ENCODE data around the gene NHERF1.

NHERF1 gene

DNA sequence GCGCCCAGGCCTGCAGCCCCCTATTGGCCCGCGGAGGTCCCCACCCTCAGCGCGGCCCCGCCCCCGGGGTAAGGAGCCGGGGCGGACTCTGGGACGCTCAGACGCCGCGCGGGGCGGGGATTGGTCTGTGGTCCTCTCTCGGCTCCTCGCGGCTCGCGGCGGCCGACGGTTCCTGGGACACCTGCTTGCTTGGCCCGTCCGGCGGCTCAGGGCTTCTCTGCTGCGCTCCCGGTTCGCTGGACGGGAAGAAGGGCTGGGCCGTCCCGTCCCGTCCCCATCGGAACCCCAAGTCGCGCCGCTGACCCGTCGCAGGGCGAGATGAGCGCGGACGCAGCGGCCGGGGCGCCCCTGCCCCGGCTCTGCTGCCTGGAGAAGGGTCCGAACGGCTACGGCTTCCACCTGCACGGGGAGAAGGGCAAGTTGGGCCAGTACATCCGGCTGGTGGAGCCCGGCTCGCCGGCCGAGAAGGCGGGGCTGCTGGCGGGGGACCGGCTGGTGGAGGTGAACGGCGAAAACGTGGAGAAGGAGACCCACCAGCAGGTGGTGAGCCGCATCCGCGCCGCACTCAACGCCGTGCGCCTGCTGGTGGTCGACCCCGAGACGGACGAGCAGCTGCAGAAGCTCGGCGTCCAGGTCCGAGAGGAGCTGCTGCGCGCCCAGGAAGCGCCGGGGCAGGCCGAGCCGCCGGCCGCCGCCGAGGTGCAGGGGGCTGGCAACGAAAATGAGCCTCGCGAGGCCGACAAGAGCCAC lies at the start of gene NHERF1:
Gene NHERF1, plus strand, starts transcription at position 100 of the 750 bp plus-strand sequence. Its CDS starts 219 bp downstream, at position 319.
- DNase-seq (ENCODE audit: low read depth): peak; percentile 85

DNA sequence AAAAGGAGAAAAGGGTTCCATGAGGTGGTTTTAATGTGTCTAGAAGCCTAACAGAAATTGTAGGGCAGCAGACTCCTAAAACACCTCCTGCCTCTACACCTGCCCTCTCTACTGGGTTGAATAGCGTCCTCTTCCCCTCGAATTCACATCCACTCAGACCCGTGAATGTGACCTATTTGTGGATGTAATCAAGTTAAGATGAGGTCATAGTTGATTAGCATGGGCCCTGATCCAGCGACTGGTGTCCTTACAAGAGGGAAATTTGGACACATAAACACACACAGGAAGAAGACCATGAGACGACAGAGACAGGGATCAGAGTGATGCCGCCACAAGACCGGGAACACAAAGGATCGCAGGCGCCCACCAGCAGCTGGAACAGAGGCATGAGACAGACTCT lies 49.2 kb upstream of the NHERF1 start:
- DNase-seq (ENCODE audit: low read depth): no peak

DNA sequence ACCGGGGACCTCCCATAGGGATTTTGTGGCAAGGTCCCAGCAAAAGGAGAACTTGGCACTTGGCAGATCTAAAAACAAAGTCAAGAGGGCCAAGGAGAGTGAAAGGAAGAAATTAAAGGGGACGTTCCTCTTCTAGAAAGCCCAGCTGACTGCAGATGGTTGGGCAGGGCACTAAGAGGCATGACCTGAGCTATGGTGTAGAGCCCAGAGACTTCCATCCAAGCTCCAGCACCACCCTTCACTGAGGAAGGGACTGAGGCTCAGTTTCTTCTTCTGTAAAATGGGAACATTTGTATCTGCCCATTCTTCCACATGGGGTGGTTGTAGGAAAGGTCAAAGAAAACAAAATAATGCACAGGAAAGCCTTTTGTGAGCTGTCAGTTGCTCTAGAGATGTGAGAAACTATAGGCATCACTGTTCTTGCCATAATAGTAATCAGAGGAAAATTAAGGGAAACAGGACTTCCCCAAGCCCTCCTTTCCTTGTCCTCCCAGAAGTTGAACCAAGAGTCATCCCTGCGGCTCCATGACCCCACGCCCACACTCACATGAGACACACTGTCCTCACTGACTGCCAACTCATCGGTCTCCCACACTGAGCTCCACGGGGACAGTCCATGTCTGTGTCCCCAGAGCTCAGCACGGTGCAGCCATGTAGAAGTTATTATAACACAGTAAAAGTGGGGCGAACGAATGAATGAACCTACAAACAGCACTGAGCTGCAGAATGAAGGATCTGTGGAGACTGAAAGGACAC lies 46.1 kb upstream of the NHERF1 start:
- no peak for DNase-seq (ENCODE audit: low read depth)

DNA sequence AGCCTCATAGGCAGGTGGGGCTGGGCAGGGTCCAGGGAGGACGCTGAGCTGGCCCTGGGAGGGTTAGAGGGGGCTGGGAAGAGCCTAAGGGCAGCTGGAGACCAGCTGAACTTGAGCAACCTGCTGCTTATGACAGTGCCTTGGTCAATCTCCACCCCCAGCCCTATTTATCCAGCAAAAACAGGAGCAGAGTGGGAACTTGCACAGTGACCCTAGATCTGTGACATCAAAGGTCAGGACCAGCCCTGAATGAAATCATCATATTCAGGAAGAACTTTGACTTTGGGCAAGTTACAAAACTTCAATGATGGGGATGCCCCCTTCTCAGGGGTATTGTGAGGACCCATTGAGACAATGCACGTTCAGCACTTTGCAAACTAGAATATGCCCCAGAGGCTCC lies 45.1 kb upstream of the NHERF1 start:
- DNase-seq (ENCODE audit: low read depth): no peak

DNA sequence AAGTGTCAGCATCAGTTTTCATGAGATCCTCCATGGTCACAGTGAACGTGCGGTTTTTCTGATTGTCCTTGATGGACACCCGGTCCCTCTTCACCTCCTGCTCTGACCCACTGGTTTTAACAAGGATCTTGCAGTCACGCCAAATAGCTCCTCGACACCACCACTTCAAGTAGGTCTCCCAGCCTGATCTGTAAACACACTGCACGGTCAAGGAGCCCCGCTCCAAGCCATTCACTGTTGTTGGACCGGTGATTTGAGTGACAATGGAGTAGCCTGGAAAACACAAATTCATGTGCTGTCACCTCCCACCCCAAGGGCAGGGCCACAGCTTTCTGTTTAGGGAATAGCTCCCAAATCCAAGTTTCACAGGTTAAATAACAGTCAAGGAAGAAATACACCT lies 43.9 kb upstream of the NHERF1 start:
- DNase-seq (ENCODE audit: low read depth): no peak

DNA sequence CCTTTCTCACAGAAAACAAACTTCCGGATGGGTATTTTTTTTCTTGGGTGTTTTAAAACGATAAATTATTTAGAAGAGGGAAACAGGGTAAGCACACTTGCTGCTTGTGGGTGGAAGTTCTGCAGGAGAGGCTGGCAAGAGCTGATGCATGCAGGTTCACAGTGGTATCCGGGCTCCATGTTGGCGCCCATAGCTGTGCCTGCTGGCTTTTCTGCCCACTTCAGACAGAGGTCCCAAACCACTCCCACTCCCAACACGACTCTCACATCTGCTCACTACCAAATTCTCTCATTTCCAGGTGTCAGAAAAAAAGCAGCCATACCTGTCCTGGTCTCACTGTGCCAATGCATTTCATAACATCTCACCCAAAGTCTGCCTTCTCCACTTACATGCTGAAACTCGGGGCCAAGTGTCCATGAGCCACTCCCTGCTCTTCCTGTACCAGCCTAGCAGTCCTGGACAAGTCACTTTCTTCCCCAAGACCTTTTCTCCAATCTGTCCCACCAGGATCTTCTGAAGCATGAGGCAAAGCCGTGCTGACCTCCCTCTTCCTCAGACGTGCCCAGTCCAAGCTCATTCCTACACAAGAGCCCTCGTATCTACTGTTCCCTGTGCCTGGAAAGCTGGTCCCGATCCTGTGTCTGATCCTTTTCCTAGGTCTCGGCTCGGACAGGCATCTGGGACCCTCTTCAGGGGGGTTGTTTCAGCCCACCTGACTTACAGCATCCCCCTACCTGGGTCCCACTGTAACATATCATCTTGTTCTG lies 37.2 kb upstream of the NHERF1 start:
- no peak for DNase-seq (ENCODE audit: low read depth)

DNA sequence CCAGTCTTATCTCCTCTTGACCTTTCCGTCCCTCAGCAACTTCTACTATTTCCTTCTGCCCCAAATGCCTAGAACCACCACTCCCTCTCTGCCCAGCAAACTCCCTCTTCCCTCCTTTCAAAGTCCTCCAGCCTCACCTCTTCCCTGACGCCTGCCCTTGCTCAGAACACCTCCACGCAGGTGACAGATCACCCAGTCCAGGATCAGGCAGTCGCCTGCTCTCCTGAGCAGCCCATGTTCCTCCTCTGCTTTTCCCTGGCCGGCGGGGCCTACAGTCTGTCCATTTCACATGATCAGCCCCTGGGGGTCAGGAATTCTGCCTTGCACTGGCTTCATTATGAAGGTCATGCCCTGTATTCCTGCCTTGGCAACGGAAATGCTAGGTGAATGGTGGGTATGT lies 36.1 kb upstream of the NHERF1 start:
- no peak for DNase-seq (ENCODE audit: low read depth)

DNA sequence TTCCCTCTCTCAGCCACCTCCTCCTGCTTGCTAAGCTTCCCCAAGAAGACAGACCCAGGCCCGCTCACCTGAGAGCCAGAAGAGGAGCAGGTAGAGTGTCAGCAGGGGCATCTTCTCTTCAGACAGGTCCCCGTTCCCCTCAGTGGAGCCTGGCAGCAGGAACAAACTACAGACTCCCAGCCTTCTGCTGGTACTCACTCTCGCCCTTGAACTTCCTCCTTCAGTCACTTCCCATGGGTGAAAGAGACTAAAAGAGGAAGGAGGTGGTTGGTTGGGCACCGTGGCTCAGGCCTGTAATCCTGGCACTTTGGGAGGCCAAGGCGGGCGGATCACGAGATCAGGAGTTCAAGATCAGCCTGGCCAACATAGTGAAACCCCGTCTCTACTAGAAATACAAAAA lies 35.7 kb upstream of the NHERF1 start, which contains the start of gene CD300LF:
Gene CD300LF, minus strand, starts transcription at position 168 of the 400 bp plus-strand sequence. Its CDS starts 57 bp downstream, at position 111.
- DNase-seq (ENCODE audit: low read depth): no peak

DNA sequence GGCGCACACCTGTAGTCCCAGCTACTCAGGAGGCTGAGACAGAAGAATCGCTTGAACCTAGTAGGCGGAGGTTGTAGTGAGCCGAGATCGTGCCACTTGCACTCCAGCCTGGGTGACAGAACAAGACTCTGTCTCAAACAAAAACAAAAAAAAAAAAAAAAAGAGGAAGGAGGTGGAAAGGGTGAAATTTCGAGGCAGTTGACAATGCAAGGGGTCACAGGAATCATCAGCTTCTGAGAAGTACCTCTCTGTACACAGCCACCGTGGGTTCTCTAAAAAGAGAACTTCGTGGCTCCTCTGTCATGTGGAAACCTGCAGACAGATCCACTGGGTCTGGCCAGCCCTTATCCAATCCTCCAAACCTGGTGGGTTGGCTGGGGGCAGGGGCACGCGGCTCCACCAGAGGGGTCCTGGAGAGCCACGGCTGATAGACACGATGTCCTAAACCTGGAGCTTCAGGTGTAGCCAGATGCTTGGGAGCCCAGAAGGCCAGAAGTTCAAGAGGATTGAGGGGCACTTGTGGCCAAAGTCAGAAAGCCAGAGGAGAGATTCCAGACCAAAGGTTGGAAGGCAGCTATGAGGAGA lies 35.2 kb upstream of the NHERF1 start:
- no peak for DNase-seq (ENCODE audit: low read depth)

DNA sequence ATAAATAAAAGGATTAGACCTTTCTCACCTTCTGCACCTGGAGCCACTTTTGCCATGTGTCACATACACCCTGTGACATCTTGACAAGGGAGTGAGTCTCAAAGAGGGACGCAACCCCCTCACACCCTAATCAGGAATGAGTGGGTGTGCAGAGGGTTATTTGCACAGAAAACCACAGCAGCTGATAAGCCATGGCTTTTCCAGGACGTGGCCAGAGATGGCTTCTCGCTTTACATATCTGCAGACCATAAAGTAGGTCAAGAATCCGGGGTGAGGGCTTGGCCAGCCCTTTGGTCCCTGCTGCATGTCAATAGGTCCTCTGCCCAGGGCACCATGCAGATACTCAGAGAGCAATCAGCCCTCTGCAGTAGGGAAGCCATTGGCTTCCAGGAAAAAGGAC lies 33.3 kb upstream of the NHERF1 start:
- DNase-seq (ENCODE audit: low read depth): no peak

DNA sequence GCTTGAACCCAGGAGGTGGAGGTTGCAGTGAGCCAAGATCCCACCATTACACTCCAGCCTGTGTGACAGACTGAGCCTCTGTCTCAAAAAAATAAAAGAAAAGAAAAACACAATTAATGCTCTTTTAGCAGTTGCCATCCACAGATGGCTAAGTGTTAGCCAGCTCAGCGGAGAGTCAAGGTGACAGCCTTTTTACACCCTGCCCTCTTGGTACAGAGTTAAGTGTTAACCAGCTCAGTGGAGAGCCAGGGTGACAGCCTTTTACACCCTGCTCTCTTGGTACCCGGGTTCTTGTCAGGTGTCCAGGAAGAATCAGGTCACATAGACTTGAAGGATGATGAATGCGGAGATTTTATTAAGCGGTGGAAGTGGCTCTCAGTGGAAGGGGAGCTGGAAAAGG lies 27.9 kb upstream of the NHERF1 start:
- no peak for DNase-seq (ENCODE audit: low read depth)

DNA sequence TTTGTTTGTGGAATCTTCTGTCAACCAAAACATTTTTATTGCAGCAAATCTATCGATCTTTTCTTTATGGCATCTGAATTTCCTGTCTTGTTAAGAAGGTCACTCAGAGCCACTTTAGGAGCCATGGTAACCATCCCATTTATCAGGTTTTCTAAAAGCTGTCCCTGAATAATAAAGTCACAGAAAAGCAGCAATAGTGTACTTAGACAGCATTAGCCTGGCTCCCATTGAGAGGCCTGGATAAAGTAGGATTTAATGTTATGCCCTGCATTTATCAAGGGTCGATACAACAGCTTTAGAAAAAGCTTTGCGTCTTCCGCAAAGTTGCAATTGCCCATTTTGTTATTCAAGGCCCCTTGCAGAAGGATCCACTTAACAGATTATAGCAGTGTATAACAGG lies 25.6 kb upstream of the NHERF1 start:
- no peak for DNase-seq (ENCODE audit: low read depth)

DNA sequence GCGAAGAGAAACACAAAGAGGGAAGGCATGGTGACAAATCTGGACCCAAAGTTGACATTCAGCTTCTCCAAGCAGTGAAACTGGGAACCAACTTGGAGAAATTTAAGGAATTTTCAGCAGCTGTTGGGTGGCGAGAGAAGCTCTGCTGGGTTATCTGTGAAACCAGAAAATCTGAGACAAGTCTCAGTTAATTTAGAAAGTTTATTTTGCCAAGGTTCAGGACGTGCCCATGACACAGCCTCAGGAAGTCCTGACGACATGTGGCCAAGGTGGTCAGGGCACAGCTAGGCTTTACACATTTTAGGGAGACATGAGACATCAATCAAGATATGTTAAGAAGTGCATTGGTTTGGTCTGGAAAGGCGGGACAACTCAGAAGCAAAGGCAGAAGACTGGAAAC lies 24.5 kb upstream of the NHERF1 start:
- DNase-seq (ENCODE audit: low read depth): no peak

DNA sequence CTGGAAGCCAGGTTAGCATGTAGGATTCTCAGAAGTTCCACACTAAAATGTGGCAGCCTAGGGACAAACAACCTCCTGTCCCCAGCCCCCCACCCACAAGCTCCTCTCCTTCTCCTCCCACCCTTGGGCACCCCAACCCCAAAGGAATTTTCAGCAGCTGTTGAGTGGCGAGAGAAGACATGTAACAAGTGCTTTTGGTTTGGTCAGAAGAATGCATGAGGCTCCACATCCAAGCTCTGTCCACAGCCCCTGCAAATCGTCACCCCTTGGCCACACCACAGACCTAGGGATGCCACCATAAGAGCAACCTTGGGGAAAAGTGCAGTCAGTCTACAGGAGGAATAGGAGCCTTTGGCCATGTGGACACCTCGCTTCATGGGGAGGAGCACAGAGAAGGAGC lies 23.3 kb upstream of the NHERF1 start:
- DNase-seq (ENCODE audit: low read depth): no peak

DNA sequence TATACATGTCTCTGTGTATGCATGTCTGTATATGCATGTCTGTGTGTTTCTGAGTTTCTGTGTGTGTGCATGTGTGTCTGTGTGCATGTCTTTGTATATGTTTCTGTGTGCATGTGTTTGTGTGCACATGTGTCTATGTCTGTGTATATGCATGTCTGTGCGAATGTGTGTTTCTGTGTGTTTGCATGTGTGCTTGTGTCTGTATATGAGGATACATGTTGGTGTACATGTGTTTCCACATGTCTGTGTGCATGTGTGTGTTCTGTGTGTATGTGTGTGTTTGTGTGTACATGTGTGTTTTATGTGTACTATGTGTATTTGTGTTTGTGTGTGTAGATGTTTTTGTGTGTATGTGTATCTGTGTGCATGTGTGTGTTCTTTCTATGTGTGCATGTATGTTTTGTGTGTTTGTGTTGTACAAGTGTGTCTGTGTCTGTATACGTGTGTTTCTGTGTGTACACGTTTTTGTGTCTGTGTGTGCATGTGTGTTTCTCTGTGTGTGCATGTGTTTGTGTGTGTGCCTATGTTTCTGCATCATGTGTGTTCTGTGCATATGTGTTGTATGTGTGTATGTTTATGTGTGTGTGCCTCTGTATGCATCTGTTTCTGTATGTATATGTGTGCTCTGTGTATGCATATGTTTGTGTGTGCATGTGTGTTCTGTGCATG lies 20.3 kb upstream of the NHERF1 start:
- DNase-seq (ENCODE audit: low read depth): no peak

DNA sequence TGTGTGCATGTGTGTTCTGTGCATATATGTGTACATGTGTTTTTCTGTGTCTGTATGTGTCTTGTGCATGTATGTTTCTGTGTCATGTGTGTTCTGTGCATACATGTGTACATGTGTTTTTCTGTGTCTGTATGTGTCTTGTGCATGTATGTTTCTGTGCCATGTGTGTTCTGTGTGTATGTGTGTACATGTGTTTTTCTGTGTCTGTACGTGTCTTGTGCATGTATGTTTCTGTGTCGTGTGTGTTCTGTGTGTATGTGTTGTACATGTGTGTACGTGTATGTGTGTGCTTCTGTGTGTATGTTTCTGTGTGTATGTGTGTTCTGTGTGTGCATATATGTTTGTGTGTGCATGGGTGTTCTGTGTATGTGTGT lies 19.7 kb upstream of the NHERF1 start:
- no peak for DNase-seq (ENCODE audit: low read depth)

DNA sequence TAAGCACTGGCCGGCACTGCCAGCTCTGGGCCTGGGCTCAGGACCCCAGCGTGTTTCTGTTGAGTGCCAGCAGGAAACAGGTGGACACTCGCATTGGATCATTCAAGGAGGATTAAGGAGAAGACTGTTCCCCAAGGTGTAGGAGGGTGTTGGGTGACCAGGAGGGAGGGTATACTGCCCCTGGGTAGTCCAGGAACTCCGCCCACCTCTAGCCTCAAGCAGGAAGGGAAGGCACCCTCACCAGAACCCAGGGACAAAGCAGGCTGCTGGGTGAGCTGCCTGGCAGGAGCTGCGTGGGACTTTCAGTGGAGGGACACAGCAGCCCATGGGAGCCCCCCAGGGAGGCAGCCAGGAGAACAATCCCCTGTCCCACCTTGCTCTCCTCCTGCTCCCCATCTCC lies 19.1 kb upstream of the NHERF1 start:
- no peak for DNase-seq (ENCODE audit: low read depth)

DNA sequence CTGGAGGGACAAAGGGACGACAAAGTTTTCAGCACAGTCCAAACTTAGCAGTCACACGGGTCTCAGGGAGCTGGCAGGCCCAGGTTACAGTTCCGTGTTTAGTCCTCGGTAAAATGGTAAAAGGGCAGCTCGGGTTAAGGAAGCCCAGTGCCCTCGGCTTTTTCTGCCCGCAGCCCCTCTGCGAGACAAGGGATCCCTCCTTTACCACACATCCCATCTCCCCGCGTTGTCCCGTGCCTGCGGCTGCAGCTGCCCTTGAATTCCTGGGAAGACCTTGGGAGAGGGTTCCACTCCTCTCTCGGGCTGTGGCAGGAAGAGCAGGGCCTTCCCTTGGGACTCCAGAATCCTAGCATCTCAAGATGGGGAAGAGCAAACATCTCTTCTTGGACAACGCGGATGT lies 18.6 kb upstream of the NHERF1 start:
- no peak for DNase-seq (ENCODE audit: low read depth)

DNA sequence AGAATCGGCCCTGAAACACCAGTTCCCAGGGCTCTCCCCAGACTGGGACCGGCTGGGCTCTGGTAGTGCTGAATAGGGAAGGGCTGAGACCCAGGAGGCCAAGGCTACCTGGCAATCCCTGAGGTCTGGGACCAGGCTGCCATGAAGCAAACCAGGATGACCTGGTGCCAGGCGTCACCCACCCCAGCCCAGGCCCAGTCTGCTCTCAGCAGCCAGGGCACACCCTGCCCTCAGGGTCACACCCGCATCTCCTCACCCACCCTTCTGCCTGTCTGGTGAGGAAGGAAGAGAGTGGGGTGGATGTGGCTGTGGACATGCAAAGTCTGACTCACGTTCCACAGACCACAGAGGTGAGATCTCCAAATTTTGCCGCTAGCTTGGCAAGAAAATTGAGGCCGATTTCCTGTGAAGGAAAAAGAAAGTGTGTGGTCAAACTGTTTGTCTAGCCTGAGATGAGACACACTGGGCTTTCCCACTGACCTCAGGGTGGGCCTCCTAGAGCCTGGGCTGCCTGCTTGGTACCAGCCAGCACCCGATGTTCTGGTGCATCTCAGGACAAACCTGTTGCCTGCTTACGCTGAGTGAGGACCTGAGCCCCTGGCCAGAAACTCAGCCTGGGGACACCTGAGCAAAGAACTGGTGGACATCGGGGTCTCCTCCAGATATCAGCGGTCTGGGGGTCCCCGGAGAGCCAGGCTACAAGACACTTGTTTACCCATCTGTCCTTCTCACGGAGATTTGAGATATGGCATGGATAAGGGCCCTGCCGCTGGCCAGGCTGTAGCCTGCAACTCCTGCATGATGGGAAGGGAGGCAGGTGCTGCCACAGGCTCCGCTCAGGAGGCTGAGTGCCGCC lies 17.7 kb upstream of the NHERF1 start:
- no peak for DNase-seq (ENCODE audit: low read depth)

DNA sequence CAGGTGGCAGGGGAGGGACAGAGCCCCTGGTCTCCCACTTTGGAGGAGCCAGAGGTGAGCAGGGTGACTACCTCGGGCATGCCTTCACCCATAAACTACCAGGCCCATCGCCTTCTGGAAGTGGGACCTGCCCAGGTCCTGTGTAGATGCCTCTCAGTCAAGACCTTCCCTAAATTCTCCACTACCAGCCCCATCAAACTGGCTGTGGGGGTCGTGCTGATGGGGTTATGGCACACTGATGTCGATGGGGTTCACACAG lies 17.2 kb upstream of the NHERF1 start:
- DNase-seq (ENCODE audit: low read depth): no peak
